Karpas-422 (cell line): Measurements from ENCODE around the gene RNF157. TPM values are rescaled to one million over a fixed set of nuclear protein-coding genes. Genes with fewer than 3 reads are reported as not detected.

Source experiments
- DNase-seq: peaks from one replicate; pipeline ENCODE4 v3.0.0-alpha.2; 2015
- H2AFZ ChIP-seq: fragments of 200-600 bp; sonication (generic); 2 replicates; pipeline ENCODE4 v1.6.1; 2014; ENCODE audit warnings: antibody characterized with exemption, low read length, mixed read lengths
- H3K27ac ChIP-seq: fragments of 200-600 bp; sonication (generic); 2 replicates; pipeline ENCODE4 v1.5.1; 2014; ENCODE audit warnings: mild to moderate bottlenecking, low read length, moderate library complexity
- H3K27me3 ChIP-seq: fragments of 200-600 bp; sonication (generic); 2 replicates; pipeline ENCODE4 v1.6.1; 2014; ENCODE audit warnings: low read length, mixed read lengths
- H3K36me3 ChIP-seq: fragments of 200-600 bp; sonication (generic); 2 replicates; pipeline ENCODE4 v1.6.1; 2014; ENCODE audit warnings: low read length, mixed read lengths; ENCODE audit not compliant: insufficient read depth
- H3K4me1 ChIP-seq: fragments of 200-600 bp; sonication (generic); 2 replicates; pipeline ENCODE4 v1.6.1; 2014; ENCODE audit warnings: mild to moderate bottlenecking, low read length, mixed read lengths
- H3K4me2 ChIP-seq: fragments of 200-600 bp; sonication (generic); 2 replicates; pipeline ENCODE4 v1.6.1; 2014; ENCODE audit warnings: low read length, low read depth, mild to moderate bottlenecking; ENCODE audit not compliant: poor library complexity, severe bottlenecking
- H3K4me3 ChIP-seq: fragments of 200-600 bp; sonication (generic); 2 replicates; pipeline ENCODE4 v1.5.1; 2014; ENCODE audit warnings: mild to moderate bottlenecking, antibody characterized with exemption, low read length, mixed read lengths
- H3K79me2 ChIP-seq: fragments of 200-600 bp; sonication (generic); 2 replicates; pipeline ENCODE4 v1.6.1; 2014; ENCODE audit warnings: mild to moderate bottlenecking, low read length, mixed read lengths
- H3K9ac ChIP-seq: fragments of 200-600 bp; sonication (generic); 2 replicates; pipeline ENCODE4 v1.6.0; 2014; ENCODE audit warnings: low read length
- H3K9me2 ChIP-seq: fragments of 200-600 bp; sonication (generic), shearing (Covaris generic); replicated peaks from 2 replicates; pipeline ENCODE4 v1.6.0; 2014; ENCODE audit warnings: mild to moderate bottlenecking, low read length, moderate library complexity; ENCODE audit not compliant: insufficient read depth
- H3K9me3 ChIP-seq: fragments of 300-700, 200-600 bp; sonication (generic); 2 replicates; pipeline ENCODE4 v1.6.1; 2014; ENCODE audit warnings: low read length, mixed read lengths
- H4K20me1 ChIP-seq: fragments of 200-600 bp; sonication (generic); 2 replicates; pipeline ENCODE4 v1.6.1; 2014; ENCODE audit warnings: mild to moderate bottlenecking, antibody characterized with exemption, low read length, low read depth; ENCODE audit not compliant: insufficient read depth
- total RNA-seq: library from RNA; depleted of rRNA; stranded (reverse); fragments of >200 nt; shearing (Covaris generic); gene quantifications from 2 replicates; pipeline ENCODE4 v1.2.3, GENCODE V29; 2014; ENCODE audit warnings: low replicate concordance

The RNF157 gene
- total RNA-seq, 1 experiment from 2014 or later = not detected

DNA sequence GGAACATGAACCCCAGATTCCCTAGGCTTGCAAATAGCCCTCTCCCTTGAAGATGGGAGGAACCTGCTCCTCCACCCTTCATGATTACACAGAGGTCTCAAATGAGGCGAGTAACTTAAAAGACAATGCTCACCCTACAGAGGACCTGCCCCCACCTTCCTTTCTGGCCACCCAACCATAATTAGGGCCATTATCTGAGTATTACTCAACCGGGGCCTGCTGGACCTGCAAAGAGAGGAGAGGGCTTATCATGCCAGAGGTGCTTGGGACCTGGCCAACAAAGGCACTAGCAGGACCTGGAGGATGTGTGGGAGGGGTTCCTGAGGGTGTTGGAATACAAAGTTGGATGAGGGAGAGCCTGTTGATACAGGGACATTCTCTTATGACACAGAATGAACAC is 42.4 kb downstream of the RNF157 start:
- no peak overlapping the region for H3K9ac ChIP-seq
- H3K4me3 ChIP-seq = no peak overlapping the region
- no peaks in the 10 kb centered on the region for H3K9me2 ChIP-seq
- H3K27ac ChIP-seq = no peak overlapping the region
- no peaks in the 10 kb centered on the region for H4K20me1 ChIP-seq
- no peaks in the 10 kb centered on the region for H3K4me1 ChIP-seq
- no peak for DNase-seq
- no peaks in the 10 kb centered on the region for H3K9me3 ChIP-seq
- no peak overlapping the region for H2AFZ ChIP-seq
- H3K4me2 ChIP-seq = no peak overlapping the region
- H3K27me3 ChIP-seq = no peaks in the 10 kb centered on the region
- H3K36me3 ChIP-seq = no peaks in the 10 kb centered on the region
- H3K79me2 ChIP-seq = no peaks in the 10 kb centered on the region

DNA sequence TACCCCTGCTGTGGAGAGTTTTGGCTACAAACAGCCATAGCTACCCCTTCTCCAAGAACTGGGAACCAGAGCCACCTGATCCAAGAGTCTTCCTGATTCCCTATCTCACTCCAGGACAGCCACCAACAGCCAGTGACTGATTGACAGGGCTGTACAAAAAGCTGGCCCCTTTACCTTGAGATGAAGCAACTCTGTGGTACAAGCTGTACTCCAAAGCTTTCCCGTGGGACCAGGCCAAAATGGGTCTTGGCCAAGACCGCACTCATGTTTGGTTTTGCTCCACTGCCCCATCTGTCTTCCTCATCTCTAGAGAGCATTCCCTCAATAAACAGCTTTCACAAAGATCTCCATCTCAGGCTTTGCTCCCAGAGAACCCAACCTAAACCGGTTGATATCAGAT is 43.6 kb downstream of the RNF157 start:
- H3K9ac ChIP-seq = no peak overlapping the region
- no peak for DNase-seq
- H4K20me1 ChIP-seq = no peaks in the 10 kb centered on the region
- no peaks in the 10 kb centered on the region for H3K9me3 ChIP-seq
- H3K4me3 ChIP-seq = no peak overlapping the region
- H3K27me3 ChIP-seq = no peaks in the 10 kb centered on the region
- no peaks in the 10 kb centered on the region for H3K4me1 ChIP-seq
- H3K36me3 ChIP-seq = no peaks in the 10 kb centered on the region
- no peak overlapping the region for H3K27ac ChIP-seq
- H3K4me2 ChIP-seq = no peak overlapping the region
- no peak overlapping the region for H2AFZ ChIP-seq
- no peaks in the 10 kb centered on the region for H3K79me2 ChIP-seq
- no peaks in the 10 kb centered on the region for H3K9me2 ChIP-seq

DNA sequence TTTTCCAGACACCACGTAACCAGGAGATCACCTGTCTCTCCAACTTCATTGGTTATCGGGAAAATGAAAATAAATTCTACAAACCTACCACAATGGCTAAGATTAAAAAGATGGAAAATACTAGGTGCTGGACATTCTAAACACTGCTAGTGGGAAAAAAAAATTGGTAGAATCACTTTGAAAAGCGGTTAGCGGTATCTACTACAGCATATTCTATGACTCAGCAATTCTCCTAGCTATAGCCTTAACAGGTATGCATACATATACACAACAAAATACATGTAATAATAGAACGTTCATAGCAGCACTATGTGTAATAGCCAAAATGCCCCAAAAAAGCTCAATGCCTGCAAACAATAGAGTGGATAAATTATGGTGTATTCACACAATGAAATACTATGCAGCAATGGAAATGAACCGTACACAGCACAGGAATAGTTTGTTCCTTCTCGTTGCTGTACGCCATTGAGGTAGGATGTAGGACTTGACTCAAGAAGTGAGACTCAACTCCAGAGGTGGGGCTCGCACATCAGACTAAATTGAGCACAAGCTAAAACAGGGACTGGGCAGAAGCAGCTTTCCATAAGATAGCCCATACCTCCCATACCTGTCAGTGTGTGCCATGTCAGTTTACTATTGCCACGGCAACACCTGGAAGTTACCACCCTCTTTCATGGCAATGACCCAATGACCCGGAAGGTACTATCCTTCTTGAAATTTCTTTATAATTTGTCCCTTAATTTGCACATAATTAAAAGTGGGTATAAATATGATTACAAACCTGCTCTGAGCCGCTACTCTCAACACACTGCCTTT is 44.8 kb downstream of the RNF157 start:
- no peaks in the 10 kb centered on the region for H3K9me2 ChIP-seq
- H3K9me3 ChIP-seq = no peaks in the 10 kb centered on the region
- H2AFZ ChIP-seq = no peak overlapping the region
- no peaks in the 10 kb centered on the region for H3K27me3 ChIP-seq
- H3K9ac ChIP-seq = no peak overlapping the region
- DNase-seq = no peak
- no peaks in the 10 kb centered on the region for H3K36me3 ChIP-seq
- no peaks in the 10 kb centered on the region for H4K20me1 ChIP-seq
- no peak overlapping the region for H3K27ac ChIP-seq
- H3K4me3 ChIP-seq = no peak overlapping the region
- H3K79me2 ChIP-seq = no peaks in the 10 kb centered on the region
- H3K4me1 ChIP-seq = no peaks in the 10 kb centered on the region
- no peak overlapping the region for H3K4me2 ChIP-seq

DNA sequence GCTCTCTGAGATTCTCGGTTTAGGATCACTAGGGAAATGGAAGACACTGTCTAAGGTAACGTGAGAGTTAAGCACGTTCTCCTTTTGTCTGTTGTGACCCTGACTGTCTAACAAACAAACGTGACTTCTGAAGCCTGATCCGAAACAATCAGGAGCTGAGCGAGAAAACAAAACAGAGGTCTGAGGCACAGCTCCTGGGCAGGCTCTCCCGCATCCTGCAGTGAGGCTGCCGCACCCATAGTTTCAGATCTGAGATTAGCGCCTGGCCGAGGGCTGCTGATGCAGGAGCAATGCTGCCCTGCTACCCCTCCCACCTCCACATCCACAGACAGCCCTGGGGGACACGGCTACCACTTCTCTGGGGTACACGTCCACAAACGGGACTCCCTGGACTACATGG is 46.7 kb downstream of the RNF157 start:
- Histone ChIP-seq H3K4me2 (no peak overlapping the region), H3K4me3 (no peak overlapping the region), H3K9ac (no peak overlapping the region), H4K20me1 (no peaks in the 10 kb centered on the region), H3K9me3 (no peaks in the 10 kb centered on the region), H3K27ac (no peak overlapping the region), H3K4me1 (no peaks in the 10 kb centered on the region), H2AFZ (no peak overlapping the region), H3K9me2 (no peaks in the 10 kb centered on the region), H3K79me2 (no peaks in the 10 kb centered on the region), H3K27me3 (no peaks in the 10 kb centered on the region), H3K36me3 (no peaks in the 10 kb centered on the region)
- no peak for DNase-seq

- Histone ChIP-seq H4K20me1 (no peaks in the 10 kb centered on the region), H3K36me3 (no peaks in the 10 kb centered on the region), H3K27ac (no peak overlapping the region), H3K27me3 (no peaks in the 10 kb centered on the region), H3K9me2 (no peaks in the 10 kb centered on the region), H3K9me3 (no peaks in the 10 kb centered on the region), H2AFZ (no peak overlapping the region), H3K79me2 (no peaks in the 10 kb centered on the region), H3K4me1 (no peaks in the 10 kb centered on the region), H3K9ac (no peak overlapping the region), H3K4me2 (no peak overlapping the region), H3K4me3 (no peak overlapping the region)
- DNase-seq = no peak
Measured at GRCh38 chr17:76191896-76192295, 48.4 kb downstream of the RNF157 start.

- no peak overlapping the region for H3K9ac ChIP-seq
- H3K4me2 ChIP-seq = no peak overlapping the region
- H3K4me1 ChIP-seq = peaks cover 6% of the 10 kb centered on the region; the same call in 1 of the 2 replicates
- H3K79me2 ChIP-seq = no peaks in the 10 kb centered on the region
- H3K9me3 ChIP-seq = no peaks in the 10 kb centered on the region
- H3K27me3 ChIP-seq = no peaks in the 10 kb centered on the region
- H3K36me3 ChIP-seq = no peaks in the 10 kb centered on the region
- no peaks in the 10 kb centered on the region for H4K20me1 ChIP-seq
- H2AFZ ChIP-seq = no peak overlapping the region
- no peak overlapping the region for H3K27ac ChIP-seq
- no peak for DNase-seq
- no peak overlapping the region for H3K4me3 ChIP-seq
- H3K9me2 ChIP-seq = no peaks in the 10 kb centered on the region
Measured at GRCh38 chr17:76189741-76190140, 50.6 kb downstream of the RNF157 start.

DNA sequence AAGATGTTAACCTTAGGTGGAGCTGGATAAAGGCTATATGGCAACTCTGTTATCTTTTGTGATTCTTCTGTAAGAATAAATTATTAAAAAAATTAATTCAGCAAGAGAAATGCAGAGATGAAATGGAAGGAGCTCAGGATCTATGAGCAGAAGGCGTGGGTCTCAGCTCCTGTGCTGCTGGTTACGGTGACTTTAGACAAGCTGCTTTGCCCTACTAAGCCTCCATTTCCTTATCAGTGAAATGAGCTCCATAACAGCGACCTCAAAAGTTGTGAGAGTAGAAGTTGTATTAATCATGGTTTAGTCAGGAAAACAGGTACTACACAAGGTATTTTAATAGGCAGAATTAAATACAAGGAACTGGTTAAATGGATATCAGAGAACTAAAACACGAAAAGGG is 51.0 kb downstream of the RNF157 start:
- no peak overlapping the region for H3K9ac ChIP-seq
- no peak overlapping the region for H3K4me3 ChIP-seq
- no peaks in the 10 kb centered on the region for H3K36me3 ChIP-seq
- no peaks in the 10 kb centered on the region for H3K9me3 ChIP-seq
- DNase-seq = no peak
- H3K27ac ChIP-seq = no peak overlapping the region
- peaks cover 7% of the 10 kb centered on the region; the same call in 1 of the 2 replicates for H3K4me1 ChIP-seq
- no peaks in the 10 kb centered on the region for H4K20me1 ChIP-seq
- H3K79me2 ChIP-seq = no peaks in the 10 kb centered on the region
- no peaks in the 10 kb centered on the region for H3K9me2 ChIP-seq
- no peak overlapping the region for H2AFZ ChIP-seq
- no peaks in the 10 kb centered on the region for H3K27me3 ChIP-seq
- no peak overlapping the region for H3K4me2 ChIP-seq

GRCh38 chr17:76188213-76189016 is 51.9 kb downstream of the RNF157 start:
- Histone ChIP-seq H3K4me2 (no peak overlapping the region), H3K9ac (no peak overlapping the region), H2AFZ (no peak overlapping the region), H3K27me3 (no peaks in the 10 kb centered on the region), H3K9me2 (no peaks in the 10 kb centered on the region), H3K79me2 (no peaks in the 10 kb centered on the region), H3K4me3 (no peak overlapping the region), H3K27ac (no peak overlapping the region), H4K20me1 (no peaks in the 10 kb centered on the region), H3K4me1 (peaks cover 7% of the 10 kb centered on the region; the same call in 1 of the 2 replicates), H3K36me3 (no peaks in the 10 kb centered on the region), H3K9me3 (no peaks in the 10 kb centered on the region)
- no peak for DNase-seq
